Activated T-cell treated with anti-CD3 and anti-CD28 coated beads for 4 hours (primary cell): Measurements from ENCODE around the gene PPFIBP1.

ENCODE experiments used
- DNase-seq: peaks from one replicate; pipeline ENCODE4 v3.0.0-alpha.2; 2020

Gene PPFIBP1

DNA sequence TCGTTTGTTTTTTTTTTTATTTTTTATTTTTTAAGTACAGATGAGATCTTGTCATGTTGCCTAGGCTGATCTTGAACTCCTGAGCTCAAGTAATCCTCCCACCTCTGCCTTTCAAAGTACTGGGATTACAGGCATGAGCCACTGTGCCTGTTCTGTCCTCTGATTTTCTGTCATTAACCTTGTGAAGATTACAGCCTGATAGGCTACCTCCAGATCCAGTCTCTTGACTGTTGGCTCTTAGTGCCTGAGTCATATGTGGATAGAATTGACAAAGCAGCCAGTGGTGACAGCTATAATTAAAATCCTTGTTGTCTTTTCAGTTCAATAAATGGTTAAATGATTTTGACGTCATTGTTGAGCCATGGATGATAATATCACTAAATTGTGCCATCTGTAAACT, 151.0 kb downstream of the PPFIBP1 start:
- no peak for DNase-seq

GRCh38 chr12:27680619-27681018, 156.6 kb downstream of the PPFIBP1 start:
- no peak for DNase-seq

- DNase-seq, result no peak
Measured at GRCh38 chr12:27682534-27682933, 158.5 kb downstream of the PPFIBP1 start.

DNA sequence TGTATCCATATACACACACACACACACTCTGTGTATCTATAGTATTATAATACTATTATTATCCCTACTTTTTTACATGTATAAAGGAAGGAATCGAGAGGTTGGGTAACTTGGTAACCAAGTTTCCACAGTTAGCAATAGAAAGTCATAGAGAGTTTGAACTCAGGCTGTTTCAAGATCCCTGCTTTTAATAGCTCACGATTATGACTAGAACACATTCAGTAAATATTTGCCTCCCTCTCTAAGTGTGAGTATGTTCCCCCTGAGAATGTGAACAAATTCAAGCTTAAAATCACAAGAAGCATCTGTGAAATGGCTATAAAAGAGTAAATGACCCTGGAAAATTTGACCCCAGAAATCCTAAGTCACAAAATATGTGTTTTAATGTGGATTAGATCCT, 161.3 kb downstream of the PPFIBP1 start:
- no peak for DNase-seq

- no peak for DNase-seq
Measured at GRCh38 chr12:27686147-27686546, 162.1 kb downstream of the PPFIBP1 start.

- no peak for DNase-seq
Measured at GRCh38 chr12:27688671-27689070, 164.7 kb downstream of the PPFIBP1 start.

DNA sequence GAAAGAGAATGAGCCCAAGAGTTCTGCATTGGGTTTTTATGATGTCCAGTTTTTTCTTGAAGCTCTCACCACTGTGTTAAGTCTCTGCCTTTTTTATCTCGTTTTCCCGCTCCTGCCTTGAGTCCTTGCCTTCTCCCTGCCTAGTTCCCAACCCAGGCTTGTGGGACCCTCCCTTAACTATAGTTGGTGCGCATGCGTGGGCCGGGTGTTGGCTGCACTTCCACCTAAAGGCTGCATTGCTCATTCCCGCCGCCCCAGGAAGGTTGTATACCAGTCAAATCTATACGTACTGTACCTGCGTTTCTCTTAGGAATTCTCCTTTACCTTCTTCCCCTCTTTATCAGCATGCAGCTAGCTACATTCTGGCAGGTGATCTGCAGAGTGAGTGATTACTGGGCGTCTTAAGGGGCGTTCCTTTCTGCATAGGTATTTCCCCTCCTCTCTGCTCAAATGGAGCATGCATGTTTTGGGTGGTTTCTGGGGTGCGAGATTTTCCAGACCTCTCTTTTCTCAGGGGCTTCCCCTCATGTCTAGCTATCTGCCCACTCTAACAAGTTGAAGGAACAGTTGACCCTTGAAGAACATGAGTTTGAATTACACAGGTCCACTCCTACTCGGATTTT, 165.7 kb downstream of the PPFIBP1 start:
- no peak for DNase-seq

DNA sequence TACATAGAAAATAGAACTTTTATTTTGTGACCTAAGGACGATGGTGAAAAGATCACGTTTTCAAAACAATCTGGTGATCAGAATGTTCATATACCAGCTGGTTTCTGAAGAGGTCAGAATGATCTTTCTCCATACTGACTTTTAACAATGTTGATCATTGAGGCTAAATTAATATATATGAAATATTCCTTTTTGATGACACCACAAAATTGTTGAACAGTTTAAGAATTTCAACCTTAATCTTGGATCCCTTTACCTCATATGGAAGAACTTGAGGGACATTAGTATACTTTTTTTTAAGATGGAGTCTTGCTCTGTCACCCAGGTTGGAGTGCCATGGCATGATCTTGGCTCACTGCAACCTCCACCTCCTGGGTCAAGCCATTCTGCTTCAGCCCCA, 169.4 kb downstream of the PPFIBP1 start:
- DNase-seq, result no peak

- DNase-seq, result no peak
Measured at GRCh38 chr12:27695556-27696292, 171.7 kb downstream of the PPFIBP1 start.

DNA sequence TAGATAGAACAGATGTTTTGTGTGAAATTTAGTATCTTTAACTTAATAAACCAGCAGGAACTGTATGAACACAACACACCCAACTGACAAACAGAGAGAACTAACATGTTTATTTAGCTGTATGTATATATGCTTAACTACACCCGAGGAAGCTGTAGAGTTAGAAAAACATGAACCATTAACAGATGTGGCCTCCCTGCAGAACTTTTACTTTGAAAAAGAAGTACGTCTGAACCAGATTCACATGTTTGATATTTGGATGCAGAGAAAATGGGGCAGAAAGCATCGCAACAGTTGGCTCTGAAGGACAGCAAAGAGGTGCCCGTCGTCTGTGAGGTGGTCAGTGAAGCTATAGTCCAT, 172.3 kb downstream of the PPFIBP1 start, which contains the start of gene REP15:
TSS of gene REP15 (plus strand) at position 155 of the 360 bp plus-strand sequence. CDS start at position 271, 116 bp downstream.
- no peak for DNase-seq

DNA sequence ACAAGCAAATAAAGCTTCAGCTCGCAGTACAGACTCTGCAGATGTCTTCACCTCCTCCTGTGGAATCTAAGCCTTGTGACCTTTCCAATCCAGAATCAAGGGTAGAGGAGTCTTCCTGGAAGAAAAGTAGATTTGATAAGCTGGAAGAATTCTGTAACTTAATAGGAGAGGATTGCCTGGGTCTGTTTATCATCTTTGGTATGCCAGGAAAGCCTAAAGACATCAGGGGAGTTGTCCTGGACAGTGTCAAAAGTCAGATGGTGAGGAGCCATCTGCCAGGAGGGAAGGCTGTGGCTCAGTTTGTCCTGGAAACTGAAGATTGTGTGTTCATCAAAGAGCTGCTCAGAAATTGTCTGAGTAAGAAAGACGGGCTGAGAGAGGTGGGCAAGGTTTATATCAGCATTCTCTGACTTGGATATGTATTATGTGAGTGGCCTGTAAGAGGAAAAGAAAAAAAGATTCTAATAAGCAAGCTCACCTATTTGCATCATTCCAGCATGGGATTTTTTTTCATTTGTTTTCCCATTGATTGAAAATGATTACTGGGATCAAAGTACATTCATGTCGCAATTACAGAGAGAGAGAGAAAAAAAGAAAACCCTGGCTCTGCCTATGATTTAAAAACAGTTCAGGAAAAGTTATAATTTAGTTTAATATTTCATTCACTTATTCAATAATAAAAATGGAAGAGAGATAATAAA, 173.0 kb downstream of the PPFIBP1 start:
- no peak for DNase-seq

- peak; percentile 68 for DNase-seq
Measured at GRCh38 chr12:27703720-27704452, 179.9 kb downstream of the PPFIBP1 start.

DNA sequence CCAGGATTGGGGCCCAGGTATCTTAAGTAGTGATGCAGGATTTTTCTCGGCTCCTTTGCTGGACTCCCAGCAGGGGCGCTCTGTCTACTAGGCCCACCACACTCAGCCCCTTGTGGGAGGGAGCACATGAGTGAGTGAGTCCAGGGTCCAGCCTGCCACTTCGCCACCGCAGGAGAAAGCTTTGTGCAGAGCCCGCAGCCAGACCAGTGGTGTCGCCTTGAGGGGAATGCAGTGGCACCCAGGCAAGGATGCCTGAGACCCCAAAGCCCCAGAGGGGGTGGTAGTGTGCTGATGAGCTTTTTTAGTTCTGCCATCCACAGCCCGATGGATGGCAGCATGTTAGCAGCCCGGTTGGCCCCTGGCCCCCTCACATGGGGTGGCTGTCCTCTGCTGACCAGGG, 181.3 kb downstream of the PPFIBP1 start:
- no peak for DNase-seq

DNA sequence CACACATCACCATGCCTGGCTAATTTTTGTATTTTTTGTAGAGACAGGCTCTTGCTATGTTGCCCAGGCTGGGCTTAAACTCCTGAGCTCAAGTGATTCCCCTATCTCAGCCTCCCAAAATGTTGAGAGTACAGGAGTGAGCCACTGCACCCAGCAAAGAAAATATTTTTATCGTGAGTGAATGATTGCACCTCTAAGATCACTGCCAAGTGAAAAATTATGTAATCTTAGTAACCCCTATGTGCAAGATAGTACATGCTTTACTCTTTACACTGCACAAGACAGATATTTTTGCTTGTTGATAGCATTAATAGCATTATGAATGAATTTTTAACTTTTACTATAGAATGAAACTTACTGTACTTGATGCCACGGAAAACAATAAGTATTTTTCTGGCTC, 183.2 kb downstream of the PPFIBP1 start:
- DNase-seq, result no peak

DNA sequence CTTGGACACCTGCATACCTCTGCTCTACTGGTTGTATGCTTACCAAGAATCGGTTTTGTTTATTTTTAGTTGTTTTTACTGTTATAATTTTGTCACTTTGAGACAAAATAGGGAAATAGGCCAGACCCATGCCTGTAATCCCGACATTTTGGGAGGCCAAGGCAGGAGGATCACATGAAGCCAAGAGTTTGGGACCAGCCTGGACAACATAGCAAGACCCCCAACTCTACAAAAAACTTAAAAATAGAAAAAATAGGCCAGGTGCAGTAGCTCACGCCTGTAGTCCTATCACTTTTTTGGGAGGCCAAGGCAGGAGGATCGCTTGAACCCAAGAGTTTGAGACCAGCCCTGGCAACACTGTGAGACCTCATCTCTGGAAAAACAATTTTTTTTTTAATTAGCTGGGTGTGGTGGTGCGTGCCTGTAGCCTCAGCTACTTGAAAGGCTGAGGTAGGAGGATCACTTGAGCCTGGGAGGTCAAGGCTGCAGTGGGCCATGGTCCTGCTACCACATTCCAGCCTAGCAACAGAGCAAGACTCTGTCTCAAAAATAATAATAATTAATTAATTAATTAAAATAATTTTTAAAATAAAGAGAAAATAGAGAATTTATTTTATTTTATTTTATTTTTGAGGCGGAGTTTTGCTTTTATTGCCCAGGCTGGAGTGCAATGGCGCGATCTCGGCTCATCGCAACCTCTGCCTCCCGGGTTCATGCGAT, 185.4 kb downstream of the PPFIBP1 start:
- DNase-seq, result no peak

GRCh38 chr12:27709932-27710591, 186.1 kb downstream of the PPFIBP1 start:
- peak; percentile 4 for DNase-seq

DNA sequence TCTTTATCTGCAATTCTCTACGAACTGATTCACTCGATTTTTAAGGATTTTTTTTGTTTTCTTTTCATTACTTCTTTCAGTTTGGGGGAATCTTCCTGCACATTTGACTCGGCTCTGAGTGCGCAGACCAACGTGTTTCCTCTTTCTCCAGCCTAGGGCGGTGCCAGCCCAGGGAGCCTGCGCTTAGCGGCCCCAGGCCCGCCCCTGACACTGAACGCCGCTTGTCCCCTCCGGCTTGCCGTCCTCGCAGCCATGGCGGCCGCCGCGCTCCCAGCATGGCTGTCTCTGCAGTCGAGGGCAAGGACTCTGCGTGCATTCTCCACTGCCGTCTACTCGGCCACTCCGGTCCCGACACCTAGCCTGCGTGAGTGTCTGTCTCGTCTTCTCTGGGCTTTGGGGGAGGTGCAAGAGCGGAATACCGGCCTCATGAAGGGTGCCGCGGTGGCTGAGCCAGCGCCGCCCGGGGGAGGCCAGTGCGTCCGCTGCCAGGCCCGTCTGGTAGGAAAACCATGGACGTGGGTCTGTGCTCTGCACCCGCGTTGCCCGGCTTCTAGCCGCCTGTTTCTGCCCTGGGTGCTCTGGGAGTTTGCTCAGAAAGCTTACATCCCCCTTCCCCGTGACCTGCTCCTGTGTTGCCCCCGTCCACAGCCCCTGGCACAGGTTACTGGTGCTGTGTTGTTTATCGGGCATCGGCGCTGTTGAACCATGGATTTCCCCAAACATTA, 186.7 kb downstream of the PPFIBP1 start, which contains the start of gene MRPS35:
TSS of gene MRPS35 (plus strand) at position 241 of the 725 bp plus-strand sequence. CDS start at position 253, 12 bp downstream.
- DNase-seq, result peak; percentile 84

GRCh38 chr12:27711317-27711682, 187.3 kb downstream of the PPFIBP1 start:
- peak; percentile 3 for DNase-seq

DNA sequence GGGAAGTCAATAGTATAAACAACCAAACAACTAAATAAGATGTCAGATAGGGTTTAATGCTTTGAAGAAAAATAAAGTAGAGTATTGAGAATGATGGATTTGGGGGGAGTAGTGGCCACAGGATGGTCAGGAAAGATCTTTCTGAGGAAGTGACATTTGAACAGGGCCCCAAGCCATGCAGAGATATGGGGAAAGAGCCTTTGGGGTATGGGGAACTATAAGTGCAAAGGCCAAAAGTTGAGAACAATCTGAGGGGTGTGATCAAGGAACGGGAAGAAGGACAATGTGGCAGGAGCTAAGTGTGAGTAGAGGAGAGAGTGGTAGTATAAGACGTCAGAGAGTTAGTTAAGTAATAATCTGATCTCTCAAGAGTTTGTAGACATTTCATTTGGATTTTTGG, 188.0 kb downstream of the PPFIBP1 start:
- no peak for DNase-seq

DNA sequence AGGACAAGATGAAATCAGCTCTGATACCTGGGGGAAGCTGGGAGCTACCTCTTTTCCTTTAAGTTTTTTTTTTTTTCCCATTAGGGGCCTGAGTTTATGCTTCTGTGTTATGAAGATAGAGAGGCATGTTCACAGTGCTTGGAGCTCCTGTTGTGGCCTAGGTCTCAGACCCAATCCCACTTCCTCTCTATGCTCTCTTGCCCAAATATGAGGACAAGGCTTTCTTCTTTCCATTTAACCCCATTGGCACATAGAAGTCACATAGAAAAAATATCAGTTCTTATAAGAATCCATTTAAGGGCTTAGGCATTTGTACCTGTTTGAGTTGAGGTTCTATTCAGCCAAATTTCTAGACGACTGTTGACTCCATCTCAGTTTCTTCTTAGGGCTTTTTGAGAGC, 199.2 kb downstream of the PPFIBP1 start:
- no peak for DNase-seq

- DNase-seq, result no peak
Measured at GRCh38 chr12:27730097-27730588, 206.1 kb downstream of the PPFIBP1 start.
